Ramos (cell line): Measurements from ENCODE around the gene FYN.
"Not testable (repeated sequence)": the region's sequence is repeated elsewhere in the genome, so short reads cannot be mapped to it uniquely, and the experiment has no call there.

Experiments used
- in situ Hi-C: fragments of 300-500 bp; cut with MboI; formaldehyde crosslinking; loops from one replicate; pipeline ENCODE4 v1.14.3; 2022; ENCODE audit warnings: low sequenced_read_pairs; ENCODE audit not compliant: unreplicated experiment

FYN gene

DNA sequence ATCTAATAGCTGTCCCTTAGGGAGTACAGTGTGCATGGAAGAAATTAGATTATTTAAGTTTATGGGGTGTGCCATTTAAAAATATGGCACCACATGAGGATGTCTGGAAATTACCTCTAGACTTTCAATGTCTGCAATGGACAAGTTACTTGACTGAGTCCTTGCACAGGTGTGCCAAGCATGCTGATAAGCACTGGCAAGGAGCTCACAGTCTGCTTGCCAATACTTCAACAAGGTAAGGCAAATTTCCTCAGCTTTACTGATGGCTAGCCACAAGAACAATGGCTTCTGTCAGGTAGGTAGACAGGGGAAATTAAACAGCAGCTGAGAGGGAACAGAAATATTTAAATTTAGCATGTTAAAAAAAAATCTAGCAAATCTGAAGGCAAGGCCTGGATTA, 176.4 kb downstream of the FYN start:
- in situ Hi-C loops = no loop called here

DNA sequence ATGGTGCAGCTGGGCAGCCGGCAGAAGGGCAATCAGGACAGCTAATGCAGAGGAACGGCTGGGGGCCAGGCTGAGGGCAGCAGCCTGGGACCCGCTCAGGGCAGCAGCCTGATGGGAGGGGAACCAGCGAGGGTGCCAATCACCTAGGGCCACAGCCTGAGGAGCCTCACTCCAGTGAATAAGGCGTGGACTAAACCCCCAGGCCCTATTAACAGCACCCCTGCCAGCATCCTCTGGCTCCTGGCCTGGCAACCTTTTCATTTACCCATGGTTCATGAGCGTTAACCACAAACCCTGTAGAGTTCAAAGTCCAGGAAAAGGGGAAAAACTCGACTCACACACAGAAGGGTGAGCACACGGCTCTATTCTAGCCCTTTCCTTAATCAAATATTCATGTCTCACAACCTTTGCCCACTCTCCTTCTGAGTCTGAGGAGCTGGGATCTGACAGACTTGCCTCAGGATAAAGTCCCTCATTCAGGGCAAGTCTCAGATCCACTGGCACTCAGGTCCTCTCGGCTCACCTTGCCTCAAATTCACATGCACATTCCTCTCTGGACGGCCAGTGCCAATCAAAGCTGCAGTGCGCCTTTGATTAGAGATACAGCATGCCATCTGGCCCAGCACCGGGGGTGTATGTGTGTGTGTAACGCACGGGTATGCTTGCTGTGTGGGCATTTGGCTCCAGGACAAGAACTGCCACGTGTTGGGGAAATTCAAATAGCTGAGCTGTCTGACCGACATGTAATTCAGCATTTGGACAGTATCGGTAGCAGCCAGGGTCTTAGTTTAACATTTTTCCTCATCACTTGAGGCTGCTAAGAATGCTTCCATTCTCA, 180.7 kb downstream of the FYN start:
- in situ Hi-C loops = no loop called here

- in situ Hi-C loops = no loop called here
Observed at GRCh38 chr6:111691345-111692225, 181.7 kb downstream of the FYN start.

- in situ Hi-C loops = no loop called here
Observed at GRCh38 chr6:111689946-111690345, 183.3 kb downstream of the FYN start.

DNA sequence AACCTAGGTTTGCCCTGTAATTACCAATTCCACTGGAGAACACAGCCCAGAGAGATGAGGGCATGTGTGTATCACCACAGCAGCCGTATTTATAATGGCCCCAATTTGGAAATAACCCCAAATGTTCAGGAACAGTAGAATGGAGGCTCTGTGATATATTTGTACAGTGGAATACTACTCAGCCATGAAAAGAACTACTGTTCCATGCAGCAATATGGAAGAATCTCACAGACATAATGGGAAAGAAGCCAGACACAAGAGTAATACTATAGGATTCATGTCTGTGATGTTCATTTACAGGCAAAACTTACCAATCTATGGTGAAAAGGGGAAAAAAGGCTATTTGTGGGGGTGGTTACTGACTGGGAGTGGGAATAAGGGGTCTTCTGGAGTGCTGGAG, 183.8 kb downstream of the FYN start:
- in situ Hi-C loops = no loop called here

GRCh38 chr6:111688331-111688730, 184.9 kb downstream of the FYN start:
- in situ Hi-C loops = no loop called here

DNA sequence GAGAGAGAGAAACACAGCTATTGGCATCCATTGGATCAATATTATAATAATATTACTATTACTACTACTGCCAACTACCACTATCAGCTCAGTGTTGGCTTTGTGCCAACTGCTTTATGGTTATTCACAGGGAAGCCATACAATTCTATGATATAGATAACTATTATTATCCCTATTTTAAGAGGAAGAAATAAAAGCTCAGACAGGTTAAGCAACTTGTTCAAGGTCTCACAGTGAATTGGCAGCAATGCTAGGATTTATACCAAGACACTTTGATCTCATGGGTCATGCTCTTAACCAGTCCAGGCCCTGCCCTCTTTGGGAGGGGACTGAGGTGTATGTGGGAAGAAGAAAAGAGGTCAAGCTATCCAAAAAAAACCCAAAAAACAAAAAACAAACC, 185.6 kb downstream of the FYN start:
- in situ Hi-C loops = no loop called here

DNA sequence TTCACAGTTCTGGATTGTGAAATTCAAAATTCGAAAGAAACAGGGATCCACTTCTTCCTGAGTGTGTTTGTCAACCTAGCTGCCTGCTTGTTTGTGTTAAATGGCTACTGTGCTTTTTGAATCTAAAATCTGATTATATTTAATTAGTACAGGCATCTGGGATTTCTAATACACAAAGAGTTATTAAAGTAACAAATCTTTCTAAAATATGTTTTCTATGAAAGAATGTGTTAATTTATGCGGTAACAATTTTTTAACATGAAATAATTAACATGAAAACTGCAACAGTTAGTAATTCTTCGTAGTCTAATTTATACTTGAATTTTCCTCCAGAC, 186.4 kb downstream of the FYN start:
- in situ Hi-C loops = no loop called here

DNA sequence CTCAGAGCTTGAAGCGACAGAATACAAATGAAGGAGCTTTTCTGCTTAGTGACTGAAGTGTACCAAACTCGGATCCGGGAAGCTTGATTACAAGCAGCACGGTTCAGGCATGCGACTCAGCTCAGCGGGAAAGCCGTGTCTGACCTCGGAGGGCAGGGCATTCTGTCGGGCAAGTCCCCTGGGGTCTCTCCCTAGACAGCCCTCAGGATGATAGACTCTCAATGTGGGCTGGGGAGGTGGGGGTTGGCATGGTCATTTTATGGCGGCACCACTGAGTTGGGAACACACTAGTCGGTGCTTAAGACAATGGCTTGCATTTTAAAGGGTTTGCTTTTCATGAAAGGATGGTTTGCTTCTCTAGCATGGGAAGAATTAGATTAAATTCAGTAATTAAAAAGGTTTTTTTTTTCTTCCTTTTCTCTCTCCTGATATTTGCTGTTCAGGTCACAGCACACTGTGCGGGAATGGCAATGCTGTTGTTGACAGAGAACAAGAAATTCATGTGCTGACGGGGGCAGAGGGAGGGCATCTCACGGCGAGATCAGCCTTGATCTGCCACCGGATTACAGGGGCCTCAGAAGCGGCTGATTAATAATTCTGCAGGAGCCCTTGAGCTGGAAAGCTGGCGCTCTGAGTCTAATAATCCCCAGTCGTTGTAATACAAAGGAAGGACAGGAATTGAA, 186.9 kb downstream of the FYN start:
- in situ Hi-C loops = no loop called here

DNA sequence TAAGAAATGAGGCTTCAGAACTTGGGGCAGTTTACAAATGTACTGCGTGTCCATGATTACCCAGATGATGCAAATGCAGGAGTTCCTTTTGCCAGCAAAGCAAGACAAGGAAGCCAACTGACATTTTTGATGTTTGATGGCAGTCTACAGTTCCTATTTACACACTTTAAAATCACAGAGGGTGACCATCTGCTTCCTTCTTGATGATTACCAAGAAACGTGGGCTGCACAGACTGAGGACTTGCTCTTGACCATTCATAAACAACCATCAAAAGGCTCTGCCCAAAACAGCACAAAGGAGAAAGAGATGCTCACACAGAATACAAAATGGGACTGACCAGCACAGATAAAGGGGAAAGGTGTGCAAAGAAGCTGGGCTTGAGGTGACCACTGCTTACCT, 187.7 kb downstream of the FYN start:
- in situ Hi-C loops = no loop called here

- in situ Hi-C loops = no loop called here
Observed at GRCh38 chr6:111685058-111685457, 188.2 kb downstream of the FYN start.

GRCh38 chr6:111683749-111684267, 189.4 kb downstream of the FYN start:
- in situ Hi-C loops = no loop called here

GRCh38 chr6:111683157-111683556, 190.1 kb downstream of the FYN start:
- in situ Hi-C loops = no loop called here

- in situ Hi-C loops = no loop called here
Observed at GRCh38 chr6:111681860-111682259, 191.4 kb downstream of the FYN start.

- in situ Hi-C loops = not testable (repeated sequence)
Observed at GRCh38 chr6:111680811-111681609, 192.2 kb downstream of the FYN start.

DNA sequence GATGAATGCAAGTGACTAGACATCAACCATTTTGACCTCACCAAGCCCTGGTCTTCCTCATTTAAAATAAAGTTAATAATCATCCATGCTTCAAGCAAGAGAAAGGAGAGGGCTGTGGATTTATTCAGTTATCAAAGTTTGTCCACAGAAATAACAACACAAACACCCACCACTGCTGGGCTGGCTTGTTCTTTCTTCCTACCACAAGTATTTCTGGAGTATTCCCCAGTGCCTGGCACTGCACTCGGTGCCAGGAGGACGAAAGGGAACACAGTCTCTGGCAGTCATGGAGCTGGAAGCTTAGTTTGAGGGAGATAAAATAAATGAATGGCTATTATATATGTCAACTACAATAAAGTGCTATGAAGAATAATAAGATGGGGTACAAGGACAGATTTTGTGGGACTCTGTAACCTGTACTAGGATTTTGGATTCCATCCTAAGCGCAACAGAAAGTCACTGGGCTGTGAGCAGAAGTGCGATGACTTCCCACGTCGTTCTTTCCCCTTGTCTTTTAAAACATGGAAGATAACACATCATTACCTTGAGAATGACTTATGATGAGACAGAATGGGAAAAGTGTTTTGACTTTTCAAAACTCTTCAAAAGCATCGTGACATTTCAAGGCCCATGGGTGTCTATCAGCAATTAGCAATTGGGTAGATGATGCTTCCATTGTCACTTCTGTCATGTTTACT, 193.1 kb downstream of the FYN start:
- in situ Hi-C loops = no loop called here

- in situ Hi-C loops = no loop called here
Observed at GRCh38 chr6:111679126-111679858, 194.0 kb downstream of the FYN start.

GRCh38 chr6:111677249-111677990, 195.8 kb downstream of the FYN start:
- in situ Hi-C loops = no loop called here
